Osteocyte (in vitro differentiated cells): ENCODE measurements around the gene CLCA2. TPM values are rescaled to one million over a fixed set of nuclear protein-coding genes. Genes with fewer than 3 reads are reported as not detected.
A peak's percentile ranks its signal among the peaks of the same experiment; 100 is the strongest.
"Not testable (repeated sequence)": the region's sequence is repeated elsewhere in the genome, so short reads cannot be mapped to it uniquely, and the experiment has no call there.

ENCODE experiments used
- DNase-seq: peaks from one replicate; pipeline ENCODE4 v3.0.0; 2021; ENCODE audit warnings: mixed read lengths; ENCODE audit not compliant: unreplicated experiment; ENCODE audit errors: extremely low spot score
- H3K27ac Mint-ChIP-seq: one replicate; pipeline ENCODE4 v1.8.0; 2021; ENCODE audit warnings: mild to moderate bottlenecking, mixed read lengths; ENCODE audit not compliant: unreplicated experiment
- H3K27me3 Mint-ChIP-seq: one replicate; pipeline ENCODE4 v1.8.0; 2021; ENCODE audit warnings: mixed read lengths; ENCODE audit not compliant: unreplicated experiment
- H3K36me3 Mint-ChIP-seq: one replicate; pipeline ENCODE4 v1.8.0; 2021; ENCODE audit warnings: mixed read lengths; ENCODE audit not compliant: unreplicated experiment
- H3K4me1 Mint-ChIP-seq: one replicate; pipeline ENCODE4 v1.8.0; 2021; ENCODE audit warnings: mixed read lengths; ENCODE audit not compliant: unreplicated experiment
- H3K4me3 Mint-ChIP-seq: one replicate; pipeline ENCODE4 v1.8.0; 2021; ENCODE audit warnings: mild to moderate bottlenecking, moderate library complexity, mixed read lengths; ENCODE audit not compliant: unreplicated experiment
- H3K9me3 Mint-ChIP-seq: one replicate; pipeline ENCODE4 v1.8.0; 2021; ENCODE audit warnings: mixed read lengths; ENCODE audit not compliant: unreplicated experiment
- total RNA-seq: library from RNA; stranded (reverse); gene quantifications from 2 replicates; pipeline ENCODE4 v1.2.1, GENCODE V29; 2021
- TF ChIP-seq, protein P1 (sequence below): fragments of 200-600 bp; sonication (generic); IDR thresholded peaks from 2 replicates; pipeline ENCODE4 v1.5.0; 2021; ENCODE audit warnings: antibody characterized with exemption, mild to moderate bottlenecking, moderate library complexity

Gene CLCA2
- total RNA-seq, 1 donor from 2014 or later: 0.13 TPM

DNA sequence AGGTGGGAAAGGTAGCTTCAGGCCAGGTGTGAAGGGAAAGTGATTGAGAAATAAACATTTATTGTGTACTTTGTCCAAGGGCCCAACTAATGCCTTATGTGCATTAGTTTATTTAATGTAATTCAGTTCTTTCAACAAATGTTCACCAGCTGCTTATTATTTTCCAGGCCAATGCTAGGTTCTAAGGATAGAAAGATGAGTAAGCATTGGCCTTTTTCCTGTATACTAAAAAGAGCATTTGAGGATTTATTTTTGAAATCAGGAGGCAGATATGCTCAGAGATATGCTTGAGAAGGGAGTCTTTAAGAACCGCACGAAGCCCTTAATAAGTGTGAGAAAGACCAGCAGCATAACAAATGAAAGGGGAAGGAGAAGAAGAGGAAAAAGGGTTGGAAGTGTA is 76.7 kb downstream of the CLCA2 start:
- Mint-ChIP-seq H3K36me3 (no peaks in the 10 kb centered on the region), H3K9me3 (no peaks in the 10 kb centered on the region), H3K4me3 (no peak overlapping the region), H3K27ac (no peak overlapping the region), H3K27me3 (peaks cover 24% of the 10 kb centered on the region), H3K4me1 (peaks cover 16% of the 10 kb centered on the region)
- TF ChIP-seq, protein P1, sequence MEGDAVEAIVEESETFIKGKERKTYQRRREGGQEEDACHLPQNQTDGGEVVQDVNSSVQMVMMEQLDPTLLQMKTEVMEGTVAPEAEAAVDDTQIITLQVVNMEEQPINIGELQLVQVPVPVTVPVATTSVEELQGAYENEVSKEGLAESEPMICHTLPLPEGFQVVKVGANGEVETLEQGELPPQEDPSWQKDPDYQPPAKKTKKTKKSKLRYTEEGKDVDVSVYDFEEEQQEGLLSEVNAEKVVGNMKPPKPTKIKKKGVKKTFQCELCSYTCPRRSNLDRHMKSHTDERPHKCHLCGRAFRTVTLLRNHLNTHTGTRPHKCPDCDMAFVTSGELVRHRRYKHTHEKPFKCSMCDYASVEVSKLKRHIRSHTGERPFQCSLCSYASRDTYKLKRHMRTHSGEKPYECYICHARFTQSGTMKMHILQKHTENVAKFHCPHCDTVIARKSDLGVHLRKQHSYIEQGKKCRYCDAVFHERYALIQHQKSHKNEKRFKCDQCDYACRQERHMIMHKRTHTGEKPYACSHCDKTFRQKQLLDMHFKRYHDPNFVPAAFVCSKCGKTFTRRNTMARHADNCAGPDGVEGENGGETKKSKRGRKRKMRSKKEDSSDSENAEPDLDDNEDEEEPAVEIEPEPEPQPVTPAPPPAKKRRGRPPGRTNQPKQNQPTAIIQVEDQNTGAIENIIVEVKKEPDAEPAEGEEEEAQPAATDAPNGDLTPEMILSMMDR: no peak
- no peak for DNase-seq

DNA sequence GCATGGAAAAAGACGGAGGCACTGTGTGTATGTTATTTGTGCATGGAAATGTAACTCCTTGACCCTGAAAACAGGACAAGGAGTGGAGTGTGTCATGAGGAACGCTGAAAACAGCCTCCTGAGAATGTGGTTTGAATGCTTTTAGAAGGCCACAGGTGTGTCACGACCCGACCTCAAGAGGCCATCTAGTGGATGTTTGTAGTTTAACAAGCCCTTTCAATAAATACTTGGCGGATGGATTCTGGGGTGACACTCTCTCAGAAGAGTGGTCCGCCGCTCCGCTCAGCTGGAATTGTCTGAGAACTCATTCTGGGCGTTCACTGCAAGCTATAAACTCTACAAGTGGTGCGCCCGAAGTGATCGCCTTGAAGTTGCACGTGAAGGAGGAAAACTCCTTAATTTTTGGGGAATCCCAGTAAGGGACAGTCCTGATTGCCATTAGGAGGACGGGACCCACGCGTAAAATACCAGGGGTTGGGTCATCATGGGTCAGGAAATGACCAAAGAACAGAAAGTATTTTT is 78.2 kb downstream of the CLCA2 start:
- Mint-ChIP-seq H3K4me1 (peaks cover 16% of the 10 kb centered on the region), H3K27me3 (peaks cover 16% of the 10 kb centered on the region)
- not testable (repeated sequence) for H3K27ac Mint-ChIP-seq, DNase-seq, H3K9me3 Mint-ChIP-seq, H3K36me3 Mint-ChIP-seq, H3K4me3 Mint-ChIP-seq
- TF ChIP-seq, protein P1: peak; percentile 44

DNA sequence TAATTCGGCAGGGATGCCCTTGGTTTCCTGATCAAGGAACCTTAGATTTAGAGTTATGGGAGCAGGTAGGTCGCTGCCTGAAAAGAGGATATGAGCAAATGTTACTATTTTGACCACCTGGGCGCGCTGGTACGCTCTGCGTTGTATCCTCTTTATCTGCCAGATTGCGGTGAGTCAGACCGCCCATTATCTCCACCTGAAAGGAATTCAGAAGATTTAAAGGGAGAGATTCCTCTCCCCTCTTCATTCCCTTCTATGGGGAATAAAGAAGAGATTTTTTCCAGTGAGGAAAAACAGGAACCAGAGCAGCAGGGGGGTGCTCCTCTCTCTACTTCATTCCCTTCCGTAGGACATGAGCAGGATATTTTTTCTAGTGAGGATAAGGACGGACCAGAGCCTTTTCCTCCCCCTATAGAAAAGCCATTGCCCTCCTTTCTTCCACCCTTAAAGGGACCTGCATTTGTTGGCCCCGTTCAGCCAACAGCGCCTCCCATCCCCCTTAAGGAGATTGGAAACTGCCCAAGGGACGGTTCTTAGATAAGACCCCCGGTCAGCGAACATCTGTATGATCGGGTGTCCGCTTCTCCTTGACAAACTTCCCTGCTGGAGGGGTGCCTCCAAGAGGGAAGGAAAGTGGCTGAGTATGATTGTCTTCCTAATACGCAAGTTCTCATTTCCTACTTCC is 78.9 kb downstream of the CLCA2 start:
- Mint-ChIP-seq H3K4me3 (no peak overlapping the region), H3K4me1 (peaks cover 16% of the 10 kb centered on the region), H3K36me3 (no peaks in the 10 kb centered on the region), H3K9me3 (no peaks in the 10 kb centered on the region), H3K27ac (no peak overlapping the region), H3K27me3 (peaks cover 15% of the 10 kb centered on the region)
- TF ChIP-seq, protein P1: no peak
- DNase-seq: no peak

DNA sequence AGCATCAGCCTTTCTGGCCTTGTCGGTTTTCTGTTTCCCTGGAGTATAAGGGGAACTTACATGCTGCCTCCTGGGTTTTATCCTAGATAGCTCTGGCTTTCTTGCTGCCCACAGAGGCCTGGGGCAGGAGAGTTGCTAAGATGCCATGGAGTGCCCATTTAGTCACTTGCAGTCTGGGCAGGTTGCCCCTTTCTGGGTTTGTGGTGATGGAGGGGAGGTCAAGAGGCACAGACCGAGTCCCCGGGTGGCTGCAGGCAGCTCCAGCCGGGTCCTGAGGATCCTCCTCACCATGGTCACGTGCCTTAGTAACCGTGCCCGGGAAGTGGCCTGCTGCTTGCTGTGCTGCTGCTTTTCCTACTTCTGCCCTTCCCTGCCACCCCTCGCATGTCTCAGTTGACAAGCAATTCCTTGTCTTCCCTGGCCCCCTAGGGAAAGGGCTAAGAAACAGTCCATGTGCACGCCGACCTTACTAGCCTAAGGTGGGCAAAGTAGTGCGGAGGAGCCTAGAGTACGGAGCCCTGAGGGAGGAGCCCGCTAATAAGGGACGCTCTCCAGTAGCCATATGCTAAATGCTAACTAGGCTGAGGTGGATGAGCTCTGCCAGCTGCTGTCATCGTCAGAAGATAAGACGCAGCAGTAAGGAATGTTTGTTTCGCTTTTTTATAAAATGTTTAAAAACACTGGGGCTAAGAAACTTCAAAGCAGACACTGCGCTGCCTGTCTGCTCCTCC is 79.6 kb downstream of the CLCA2 start:
- H3K27me3 Mint-ChIP-seq: peaks cover 8% of the 10 kb centered on the region
- no peaks in the 10 kb centered on the region for H3K9me3 Mint-ChIP-seq
- peaks cover 16% of the 10 kb centered on the region for H3K4me1 Mint-ChIP-seq
- no peak for DNase-seq
- H3K4me3 Mint-ChIP-seq: no peak overlapping the region
- H3K36me3 Mint-ChIP-seq: no peaks in the 10 kb centered on the region
- no peak overlapping the region for H3K27ac Mint-ChIP-seq
- TF ChIP-seq, protein P1: no peak

DNA sequence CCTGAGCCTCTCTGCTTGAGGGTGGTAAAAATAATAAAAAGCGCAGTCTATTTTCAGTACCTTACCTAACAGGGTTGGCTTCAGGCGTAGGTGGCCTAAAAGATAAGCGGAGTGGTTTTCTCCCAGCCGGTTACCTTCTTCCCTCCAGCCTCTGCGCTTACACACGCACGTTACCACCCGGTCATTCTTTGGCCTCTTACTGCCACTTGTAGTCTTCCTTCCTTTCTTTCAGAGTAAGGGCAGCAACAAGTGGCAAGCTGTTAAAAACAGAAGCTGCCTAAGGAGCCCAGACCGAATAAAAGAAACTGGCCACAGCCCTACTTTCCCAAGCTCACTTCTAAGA is 80.1 kb downstream of the CLCA2 start:
- Mint-ChIP-seq H3K4me3 (no peak overlapping the region), H3K27ac (no peak overlapping the region), H3K4me1 (peaks cover 16% of the 10 kb centered on the region), H3K9me3 (no peaks in the 10 kb centered on the region), H3K36me3 (no peaks in the 10 kb centered on the region), H3K27me3 (peaks cover 2% of the 10 kb centered on the region)
- TF ChIP-seq, protein P1: no peak
- DNase-seq: no peak
